ENCODE measurements around the gene ZDHHC14.

- no peak for TF ChIP-seq POLR2A (IDR thresholded peaks at IDR 0.05)
- TF ChIP-seq CTCF (IDR thresholded peaks at IDR 0.05) = no peak
Observed at GRCh38 chr6:157380458-157380778, 572 bp upstream of the ZDHHC14 start.

All from thyroid gland (tissue), 4 donors.